ENCODE measurements around the gene NOS3.

Gene NOS3

GRCh38 chr7:150965273-150965830 is 25.5 kb upstream of the NOS3 start:
- no peak for DNase-seq

- no peak for DNase-seq
Observed at GRCh38 chr7:150966002-150966401, 24.8 kb upstream of the NOS3 start.

GRCh38 chr7:150967349-150967748 is 23.5 kb upstream of the NOS3 start:
- no peak for DNase-seq

GRCh38 chr7:150968056-150968733 is 22.6 kb upstream of the NOS3 start:
- DNase-seq = no peak

- DNase-seq = no peak
Observed at GRCh38 chr7:150968734-150969372, 22.0 kb upstream of the NOS3 start.

GRCh38 chr7:150969475-150969874 is 21.3 kb upstream of the NOS3 start:
- DNase-seq = no peak

GRCh38 chr7:150970424-150970823 is 20.4 kb upstream of the NOS3 start:
- no peak for DNase-seq

GRCh38 chr7:150971242-150972022 is 19.4 kb upstream of the NOS3 start:
- no peak for DNase-seq

- no peak for DNase-seq
Observed at GRCh38 chr7:150972023-150972468, 18.8 kb upstream of the NOS3 start.

- DNase-seq = no peak
Observed at GRCh38 chr7:150972741-150973140, 18.1 kb upstream of the NOS3 start.

- DNase-seq = peak; percentile 79
Observed at GRCh38 chr7:150973571-150974451, 17.0 kb upstream of the NOS3 start.

- DNase-seq = peak; percentile 54
Observed at GRCh38 chr7:150974468-150975391, 16.1 kb upstream of the NOS3 start.

- DNase-seq = no peak
Observed at GRCh38 chr7:150975536-150976319, 15.1 kb upstream of the NOS3 start.

GRCh38 chr7:150976529-150977381 is 14.1 kb upstream of the NOS3 start:
- peak; percentile 24 for DNase-seq

- no peak for DNase-seq
Observed at GRCh38 chr7:150977382-150978125, 13.3 kb upstream of the NOS3 start.

- peak; percentile 91 for DNase-seq
Observed at GRCh38 chr7:150978126-150978789, 12.6 kb upstream of the NOS3 start, which contains the start of gene KCNH2. KCNH2 (minus strand) TSS chr7:150978321; CDS start chr7:150977913, 408 bp downstream.

- no peak for DNase-seq
Observed at GRCh38 chr7:150979713-150980390, 11.0 kb upstream of the NOS3 start.

All from NCI-H1436 (cell line).